ENCODE results near the gene MYRIP.

The MYRIP gene

DNA sequence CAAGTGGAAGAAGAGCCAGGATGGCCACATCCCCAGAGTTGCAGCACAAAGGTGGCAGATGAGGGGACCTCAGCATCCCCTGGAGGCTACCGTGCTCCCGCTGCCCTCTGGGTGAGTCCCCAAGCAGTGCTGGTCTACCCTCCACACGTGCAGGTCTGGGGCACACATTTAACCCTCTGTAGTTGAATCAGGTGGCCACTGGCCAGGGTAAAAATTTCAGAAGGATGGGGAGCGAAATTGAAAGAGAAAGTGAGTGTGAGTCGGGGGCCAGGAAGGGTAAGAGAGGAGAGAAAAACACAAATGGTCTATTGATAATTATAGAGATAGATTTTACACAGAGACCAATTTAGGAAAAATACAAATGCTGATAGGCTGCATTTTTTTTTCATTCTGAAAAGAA, 360.6 kb downstream of the MYRIP start:
- peak; percentile 36 for DNase-seq (ENCODE audit: insufficient read length, low spot score)
- no peak for FAIRE-seq

DNA sequence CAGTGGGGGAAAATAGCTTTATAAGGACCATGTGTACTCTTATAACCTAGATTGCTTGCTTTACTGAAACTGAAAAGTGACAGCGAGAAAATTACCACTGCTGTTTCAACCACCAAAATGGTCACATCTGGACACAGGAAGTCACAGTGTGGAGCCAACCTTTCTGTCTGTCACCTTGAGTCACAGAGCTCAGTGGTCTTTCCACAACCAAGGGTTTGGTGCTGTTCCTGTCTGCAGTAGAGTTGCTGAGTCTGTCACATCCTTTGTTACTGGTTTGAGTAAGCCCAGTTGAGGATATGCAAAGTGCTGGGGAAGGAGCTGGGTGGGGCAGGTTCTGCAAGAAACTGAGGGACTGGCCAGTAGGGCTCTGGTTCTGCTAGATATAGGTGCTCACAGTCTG, 361.0 kb downstream of the MYRIP start:
- DNase-seq (ENCODE audit: insufficient read length, low spot score) (peak; percentile 53), FAIRE-seq (peak; percentile 98)

DNA sequence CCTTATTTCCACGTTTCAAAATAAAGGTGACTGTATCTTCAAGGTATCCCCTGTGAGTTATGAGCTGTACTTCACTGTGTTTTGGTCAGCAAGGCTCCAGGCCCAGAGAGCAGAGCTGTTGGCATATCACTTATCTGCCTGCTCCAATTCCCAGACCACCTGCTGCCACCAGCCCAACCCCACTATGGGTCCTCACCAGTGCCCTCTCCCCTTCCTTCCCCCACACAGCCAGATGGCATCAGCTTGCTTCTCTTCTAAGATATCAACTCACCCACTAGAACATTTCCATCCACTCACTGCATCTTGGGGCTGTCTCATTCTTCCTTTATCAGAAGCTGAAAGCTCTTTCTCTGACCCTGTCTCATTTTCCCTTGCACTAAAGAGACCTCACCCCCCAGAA, 363.2 kb downstream of the MYRIP start:
- FAIRE-seq (no peak), DNase-seq (ENCODE audit: insufficient read length, low spot score) (no peak)

DNA sequence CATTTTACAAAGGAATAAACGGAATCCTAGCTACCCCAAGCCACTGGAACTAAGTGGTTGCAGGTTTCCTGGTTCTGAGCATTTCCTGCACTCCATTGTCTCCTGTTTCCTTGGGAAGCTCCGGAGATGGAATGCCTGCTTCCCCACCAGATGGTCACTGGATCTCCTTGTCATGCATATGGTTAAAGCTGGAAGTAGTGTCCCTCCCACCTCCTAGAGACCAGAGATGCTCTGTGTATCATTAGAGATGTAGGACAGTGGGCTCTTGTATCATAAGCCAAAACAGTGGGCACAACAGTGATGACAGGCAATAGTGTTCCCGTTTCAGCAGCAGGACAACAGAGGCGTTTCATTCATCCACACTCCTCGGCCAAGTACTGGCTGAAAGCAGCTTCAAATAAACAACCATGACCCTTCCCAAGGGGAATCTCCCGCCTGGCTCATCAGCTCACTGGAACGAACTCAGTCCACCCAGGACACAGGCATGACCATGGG, 363.9 kb downstream of the MYRIP start:
- FAIRE-seq: no peak
- no peak for DNase-seq (ENCODE audit: insufficient read length, low spot score)

DNA sequence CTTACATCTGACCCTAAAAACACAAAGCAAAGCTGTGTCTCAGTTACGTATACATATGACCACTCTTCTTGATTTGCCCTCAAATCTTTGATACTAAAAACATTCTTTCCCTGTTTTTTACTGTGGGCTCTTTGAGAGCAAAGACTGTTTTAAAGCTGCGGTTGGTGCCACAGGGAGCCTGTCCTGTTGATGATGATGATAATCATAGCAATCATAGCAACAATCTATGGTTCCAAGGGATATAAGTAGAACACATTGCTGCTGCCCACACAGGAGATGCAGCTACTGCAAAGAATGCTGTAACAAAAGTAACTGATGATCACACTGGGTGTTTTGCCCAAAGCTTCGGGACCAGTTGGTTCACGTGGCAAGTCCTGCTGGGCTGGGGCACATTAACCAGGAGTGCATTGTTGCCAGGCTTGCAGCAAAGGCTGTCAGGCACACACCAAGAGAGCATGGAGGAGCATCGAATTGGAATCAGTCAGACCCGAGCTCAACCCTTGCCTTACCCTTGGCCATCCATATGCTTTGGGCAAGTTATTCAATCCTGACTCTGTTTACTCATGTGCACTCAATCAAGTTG, 368.7 kb downstream of the MYRIP start:
- DNase-seq (ENCODE audit: insufficient read length, low spot score) (no peak), FAIRE-seq (no peak)

DNA sequence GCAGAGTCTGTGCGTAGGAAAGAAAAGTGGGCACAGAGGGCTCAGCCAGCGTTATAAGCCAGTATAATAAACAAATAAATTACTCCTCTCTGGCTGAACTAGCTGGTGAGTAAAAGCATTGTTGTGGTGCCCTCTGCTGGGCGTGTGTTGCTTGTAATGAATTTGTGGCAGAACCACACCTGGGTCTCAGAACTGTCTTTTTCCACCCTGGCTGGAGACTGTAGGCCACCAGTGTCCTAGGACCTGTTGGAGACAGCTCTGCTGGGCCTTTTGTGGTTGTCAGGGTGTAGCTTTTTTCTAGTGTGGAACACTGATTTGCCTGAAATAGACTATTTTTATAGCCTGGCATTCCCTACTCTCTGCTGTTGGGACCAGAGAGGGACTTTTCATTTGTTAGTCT, 369.6 kb downstream of the MYRIP start:
- DNase-seq (ENCODE audit: insufficient read length, low spot score): no peak
- FAIRE-seq: peak; percentile 89

DNA sequence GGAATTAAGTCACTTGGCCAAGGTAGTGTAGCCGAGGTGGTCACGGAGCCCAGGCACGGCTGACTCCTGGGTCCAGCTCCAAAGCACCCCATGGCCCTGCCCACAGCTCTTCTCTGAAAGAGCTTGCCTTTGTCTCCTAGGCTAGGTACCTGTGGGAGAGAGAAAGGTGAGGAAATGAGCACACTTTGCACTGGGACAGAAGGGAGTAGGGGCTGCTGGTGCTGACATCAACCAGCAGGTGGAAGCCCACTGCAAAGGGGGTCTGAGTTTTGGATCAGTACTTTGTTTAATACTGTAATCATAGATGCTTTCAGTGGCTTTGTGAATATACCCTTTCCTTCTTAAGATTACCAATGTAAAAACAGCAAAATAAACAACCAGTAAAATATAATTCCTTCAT, 371.8 kb downstream of the MYRIP start:
- FAIRE-seq: no peak
- DNase-seq (ENCODE audit: insufficient read length, low spot score): no peak

DNA sequence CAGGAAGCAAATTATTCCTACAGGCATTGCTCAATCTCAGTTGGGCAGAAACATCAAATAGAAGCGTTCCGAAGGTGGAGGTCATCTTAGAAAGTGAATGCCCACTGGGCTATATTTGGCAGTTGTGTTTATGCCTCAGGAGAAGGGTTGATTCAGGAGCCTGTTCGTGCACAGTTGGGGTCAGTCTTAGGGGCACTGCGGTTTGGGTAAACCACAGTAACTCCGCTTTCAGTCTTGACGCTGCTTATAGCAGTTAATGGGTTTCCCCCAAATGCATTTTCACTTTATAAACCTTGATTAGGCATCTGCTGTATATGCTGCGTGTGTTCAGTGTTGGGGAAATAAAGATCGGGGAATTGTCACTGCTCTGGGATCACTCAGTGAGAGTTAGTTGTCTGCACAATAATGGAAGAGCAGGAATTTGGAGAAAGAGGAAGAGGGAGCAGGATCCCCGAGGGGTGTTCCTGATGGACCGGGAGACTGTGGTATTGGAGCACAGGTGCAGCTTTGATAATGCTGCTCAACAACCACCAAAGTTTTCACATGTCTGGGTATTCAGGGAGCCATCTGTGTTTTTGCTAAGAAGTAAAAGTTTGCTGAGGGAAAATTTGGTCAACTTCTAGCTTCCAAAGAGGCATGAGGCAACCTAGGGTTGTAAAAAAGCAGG, 375.8 kb downstream of the MYRIP start:
- DNase-seq (ENCODE audit: insufficient read length, low spot score) (no peak), FAIRE-seq (peak; percentile 70)

DNA sequence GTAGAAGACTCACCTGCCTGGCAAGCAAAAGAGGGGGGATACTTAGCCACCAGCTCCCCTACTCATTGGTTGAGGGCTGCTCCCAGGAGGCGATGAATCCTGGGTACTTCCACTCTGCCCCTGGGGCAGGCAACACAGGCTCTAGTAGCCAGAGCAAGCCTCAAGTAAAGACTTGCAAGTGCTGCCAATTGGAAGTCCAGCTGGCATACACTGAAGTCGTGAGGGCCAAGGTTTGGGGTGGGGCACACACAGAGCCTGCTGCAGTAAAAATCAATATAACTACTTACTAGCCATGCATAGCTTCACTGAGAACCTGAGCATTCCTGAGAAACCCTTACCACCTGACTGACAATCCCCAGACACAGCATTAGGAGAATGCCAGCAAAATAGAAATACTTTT, 377.1 kb downstream of the MYRIP start:
- no peak for FAIRE-seq
- no peak for DNase-seq (ENCODE audit: insufficient read length, low spot score)

DNA sequence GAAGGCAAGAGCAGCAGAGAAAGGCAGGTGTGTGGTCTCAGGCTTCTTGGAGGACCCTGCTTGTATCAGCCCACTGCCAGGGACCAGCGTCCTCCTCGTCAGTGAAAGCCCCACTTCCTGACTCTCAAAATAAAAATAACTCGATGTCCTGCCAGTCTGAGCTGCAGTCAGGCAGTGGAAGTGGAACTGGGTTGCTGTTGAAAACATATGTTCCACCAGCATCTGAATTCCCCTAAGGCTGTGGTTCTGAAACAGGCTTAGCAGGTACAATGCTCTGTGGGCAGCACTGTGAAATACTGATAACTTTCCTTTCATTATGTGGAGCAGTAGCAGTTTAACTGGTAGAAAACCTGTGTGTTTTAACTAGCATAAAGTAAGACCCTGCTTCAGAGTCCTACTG, 378.5 kb downstream of the MYRIP start:
- DNase-seq (ENCODE audit: insufficient read length, low spot score) (no peak), FAIRE-seq (peak; percentile 69)

DNA sequence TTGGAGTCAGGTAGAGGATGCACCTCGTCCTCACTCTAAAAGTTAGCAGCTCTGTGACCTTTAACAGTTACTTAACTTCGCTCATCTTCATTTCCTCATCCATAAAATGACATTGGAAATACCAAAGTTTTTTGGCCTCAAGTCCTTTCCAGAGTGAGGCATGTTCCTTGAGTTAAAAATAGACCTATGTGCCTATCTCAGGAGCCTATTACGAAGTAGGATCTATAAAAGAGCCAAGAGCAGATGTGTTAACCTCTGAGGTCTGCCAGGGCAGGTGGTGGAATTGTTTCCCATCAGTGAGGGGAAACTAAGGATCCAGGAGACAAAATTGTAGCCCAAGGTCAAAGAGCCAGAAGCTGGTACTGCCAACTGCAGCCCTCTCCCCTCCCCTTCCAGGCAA, 379.7 kb downstream of the MYRIP start:
- DNase-seq (ENCODE audit: insufficient read length, low spot score) (no peak), FAIRE-seq (no peak)

DNA sequence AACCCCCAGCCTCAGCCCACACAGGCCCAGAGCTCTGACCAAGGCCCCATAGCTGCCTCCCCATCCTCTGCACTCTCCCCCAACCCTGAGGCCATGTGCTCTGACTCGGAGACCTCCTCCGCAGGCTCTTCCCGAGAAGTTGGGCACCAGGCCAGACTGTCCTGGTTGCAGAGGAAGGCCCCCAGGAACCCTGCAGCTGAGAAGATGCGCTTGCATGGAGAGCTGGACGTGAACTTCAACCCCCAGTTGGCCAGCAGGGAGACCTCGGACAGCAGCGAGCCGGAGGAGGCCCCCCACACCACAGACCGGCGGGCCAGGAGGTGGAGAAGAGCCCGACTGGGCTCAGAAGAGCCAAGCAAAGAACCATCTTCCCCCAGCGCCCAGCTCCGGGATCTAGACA, 380.6 kb downstream of the MYRIP start:
- DNase-seq (ENCODE audit: insufficient read length, low spot score): no peak
- FAIRE-seq: no peak

DNA sequence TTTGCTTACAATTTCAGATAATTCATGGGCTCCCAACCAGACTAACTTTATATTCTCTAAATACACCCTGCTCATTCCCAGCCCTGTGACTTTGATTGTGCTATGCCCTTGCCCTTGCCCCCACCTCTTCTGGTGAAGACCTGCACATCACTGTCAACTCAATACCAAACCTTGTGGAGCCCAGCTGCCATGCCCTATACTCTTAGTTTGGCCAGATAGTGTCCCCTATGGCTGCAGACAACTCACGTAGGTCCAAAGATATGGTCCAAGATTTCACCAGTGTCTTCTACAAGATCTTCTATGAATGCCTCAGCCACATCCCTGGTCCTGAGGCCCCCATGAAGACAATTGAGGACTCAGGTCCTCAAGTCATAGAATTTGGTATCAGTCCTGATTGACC, 381.8 kb downstream of the MYRIP start:
- no peak for DNase-seq (ENCODE audit: insufficient read length, low spot score)

DNA sequence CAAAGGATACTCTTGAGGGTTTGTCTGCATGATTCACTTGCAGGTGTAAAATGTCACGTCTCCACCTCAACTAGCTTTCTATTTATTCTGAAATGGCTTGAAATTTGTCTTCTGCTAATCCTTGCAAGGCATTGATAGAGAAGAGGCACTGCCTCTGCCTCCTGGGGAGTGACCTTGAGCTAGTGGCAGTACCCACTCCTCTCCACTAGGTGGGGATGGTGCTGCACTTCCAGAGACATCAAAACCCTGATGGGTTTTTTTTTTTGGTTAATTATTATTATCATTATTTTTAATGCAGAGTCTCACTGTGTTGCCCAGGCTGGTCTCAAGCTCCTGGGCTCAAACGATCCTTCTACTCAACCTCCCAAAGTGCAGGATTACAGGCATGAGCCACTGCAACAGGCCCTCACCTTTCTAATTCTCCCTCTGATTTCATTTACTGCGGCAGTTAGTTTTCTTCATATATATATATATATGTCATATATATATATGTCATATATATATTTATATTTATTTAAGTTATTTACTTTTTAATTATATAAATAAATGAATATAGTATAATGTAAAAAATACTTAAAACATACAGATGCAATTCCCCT, 382.5 kb downstream of the MYRIP start:
- FAIRE-seq: no peak

More for the DNA sequence above, 381.8 kb downstream of the MYRIP start:
- no peak for FAIRE-seq

DNA sequence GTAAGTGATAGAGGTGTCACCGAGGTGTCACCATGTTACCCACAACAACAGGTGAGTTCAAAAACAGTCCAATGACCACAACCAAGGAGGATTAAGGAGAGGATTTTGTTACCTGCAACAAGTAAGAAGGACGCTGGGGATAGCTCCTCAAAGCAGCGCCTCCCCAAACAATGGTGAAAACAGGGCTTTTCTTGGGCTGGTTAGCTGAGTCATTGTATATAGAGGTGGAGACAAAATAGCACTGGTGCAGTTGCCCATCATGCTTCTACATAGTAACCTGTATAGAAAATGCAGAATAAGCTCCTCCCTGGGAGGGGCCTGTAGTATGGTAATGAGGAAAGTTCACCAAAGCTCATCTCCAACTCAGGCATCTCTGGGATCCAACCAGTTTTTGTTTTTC, 383.2 kb downstream of the MYRIP start:
- FAIRE-seq (no peak), DNase-seq (ENCODE audit: insufficient read length, low spot score) (no peak)

More for the DNA sequence above, 382.5 kb downstream of the MYRIP start:
- peak; percentile 47 for DNase-seq (ENCODE audit: insufficient read length, low spot score)

DNA sequence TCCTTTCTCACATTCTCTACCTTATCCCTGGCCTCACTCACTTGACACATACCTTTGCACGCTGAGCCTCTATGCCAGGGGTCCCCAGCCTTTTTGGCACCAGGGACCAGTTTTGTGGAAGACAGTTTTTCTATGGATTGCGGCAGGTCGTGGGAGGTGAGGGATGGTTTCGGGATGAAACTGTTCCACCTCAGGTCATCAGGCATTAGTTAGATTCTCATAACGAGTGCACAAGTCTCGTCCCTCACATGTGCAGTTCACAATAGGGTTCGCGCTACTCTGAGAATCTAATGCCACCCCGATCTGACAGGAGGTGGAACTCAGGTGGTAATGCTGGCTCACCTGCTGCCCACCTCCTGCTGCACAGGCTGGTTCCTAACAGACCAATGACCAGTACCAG, 387.6 kb downstream of the MYRIP start:
- DNase-seq (ENCODE audit: insufficient read length, low spot score): no peak
- no peak for FAIRE-seq

DNA sequence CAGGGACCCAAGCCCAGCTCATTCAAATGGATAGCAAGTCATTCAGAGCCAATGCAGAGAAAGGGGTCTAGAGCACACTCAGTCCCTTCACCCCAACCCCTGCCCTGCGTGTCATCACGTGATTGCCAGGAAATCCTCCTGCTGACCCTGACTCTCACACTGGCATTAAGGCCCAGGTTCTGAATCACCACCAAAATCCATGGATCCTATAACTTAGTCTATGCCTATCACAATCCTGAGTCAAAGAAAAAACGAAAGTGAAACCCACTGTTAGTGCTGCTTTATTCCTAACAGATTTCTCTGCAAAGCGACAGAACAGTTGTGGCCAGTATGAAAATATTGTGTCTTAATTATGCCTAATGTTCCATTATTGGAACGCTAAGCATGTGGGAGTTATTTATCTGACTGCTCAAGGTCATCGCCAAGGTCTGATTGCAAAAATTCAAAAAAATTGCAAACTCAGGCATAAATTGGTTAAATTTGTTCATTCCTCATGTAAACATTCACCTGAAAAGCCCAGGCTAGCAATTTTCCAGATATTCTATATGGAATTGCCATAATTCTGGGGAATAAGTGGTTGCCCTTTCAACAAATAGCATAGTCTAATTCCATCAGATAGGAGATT, 391.4 kb downstream of the MYRIP start:
- DNase-seq (ENCODE audit: insufficient read length, low spot score) (no peak), FAIRE-seq (no peak)

DNA sequence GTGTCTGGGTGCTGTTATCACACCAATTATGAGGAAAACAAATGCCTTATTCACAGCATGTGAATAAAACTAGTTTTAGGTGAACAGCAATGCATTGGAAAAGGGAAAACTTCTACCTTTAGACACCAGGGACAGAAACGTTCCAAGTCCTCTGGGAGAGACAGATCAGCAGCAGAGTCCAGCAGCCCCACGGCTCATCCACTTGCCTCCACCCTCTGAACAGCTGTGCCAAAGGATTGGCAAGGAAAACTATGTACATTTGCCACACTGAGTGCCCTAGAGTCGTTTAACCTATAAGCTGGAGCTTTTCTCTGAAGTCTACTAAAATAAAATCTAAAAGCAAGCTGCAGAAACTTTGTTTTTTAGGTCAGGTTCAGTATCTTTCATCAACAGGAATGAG, 392.4 kb downstream of the MYRIP start:
- DNase-seq (ENCODE audit: insufficient read length, low spot score) (no peak), FAIRE-seq (no peak)

DNA sequence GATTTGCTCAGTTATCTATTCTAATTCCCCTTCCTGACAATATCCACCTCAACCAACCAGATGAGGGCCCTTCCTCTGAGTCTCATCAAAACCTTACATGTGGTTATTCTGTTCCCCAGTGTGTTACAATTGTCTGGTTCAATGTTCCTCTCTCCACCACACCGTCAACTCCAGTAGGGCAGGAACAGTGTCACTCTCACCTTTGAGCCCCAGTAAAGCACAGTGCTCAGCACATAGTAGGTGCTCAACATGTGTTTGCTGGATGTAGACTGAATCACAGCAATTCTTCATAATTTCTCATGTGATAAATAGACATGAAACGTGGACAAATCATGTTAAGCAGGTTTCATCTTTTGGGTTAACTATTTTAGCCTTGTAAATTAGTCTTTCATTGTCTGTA, 397.1 kb downstream of the MYRIP start:
- no peak for FAIRE-seq
- DNase-seq (ENCODE audit: insufficient read length, low spot score): no peak

DNA sequence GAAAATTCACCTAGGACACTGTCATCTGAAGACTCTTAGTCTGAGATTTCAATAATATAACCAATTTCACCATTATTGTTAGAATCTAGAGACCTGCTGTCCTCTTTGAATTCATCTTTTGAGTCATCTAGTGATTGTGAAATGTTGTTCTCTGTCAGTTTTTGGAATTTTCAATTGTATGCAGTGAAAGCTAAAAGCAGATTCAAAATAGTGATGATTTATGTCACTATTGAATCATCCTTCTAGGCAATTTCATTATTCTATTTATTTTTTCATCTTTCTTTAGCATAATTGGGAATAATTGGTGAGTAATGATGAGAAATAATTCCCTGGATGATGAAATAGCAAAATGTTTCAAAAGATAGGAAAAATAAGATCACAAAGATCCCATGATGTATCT, 398.4 kb downstream of the MYRIP start:
- no peak for FAIRE-seq
- no peak for DNase-seq (ENCODE audit: insufficient read length, low spot score)

DNA sequence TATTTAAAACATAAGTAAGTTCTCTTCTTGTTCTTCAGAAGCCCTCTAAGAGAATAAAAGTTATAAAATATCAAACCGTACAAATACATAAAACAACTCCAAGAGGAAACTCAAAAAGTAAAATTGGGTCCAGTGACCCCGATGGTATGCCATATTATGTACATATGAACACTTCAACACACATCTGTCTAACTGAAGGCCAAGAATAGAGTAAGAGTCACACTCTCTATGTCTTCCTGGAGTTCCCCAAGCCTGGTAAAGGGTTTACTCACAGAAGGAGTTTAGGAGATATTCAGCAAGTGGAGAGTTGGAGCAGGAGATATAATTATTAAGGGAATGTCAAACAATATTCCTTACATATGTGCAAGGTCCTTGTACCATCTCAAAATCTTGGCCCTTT, 398.8 kb downstream of the MYRIP start:
- no peak for FAIRE-seq
- no peak for DNase-seq (ENCODE audit: insufficient read length, low spot score)

DNA sequence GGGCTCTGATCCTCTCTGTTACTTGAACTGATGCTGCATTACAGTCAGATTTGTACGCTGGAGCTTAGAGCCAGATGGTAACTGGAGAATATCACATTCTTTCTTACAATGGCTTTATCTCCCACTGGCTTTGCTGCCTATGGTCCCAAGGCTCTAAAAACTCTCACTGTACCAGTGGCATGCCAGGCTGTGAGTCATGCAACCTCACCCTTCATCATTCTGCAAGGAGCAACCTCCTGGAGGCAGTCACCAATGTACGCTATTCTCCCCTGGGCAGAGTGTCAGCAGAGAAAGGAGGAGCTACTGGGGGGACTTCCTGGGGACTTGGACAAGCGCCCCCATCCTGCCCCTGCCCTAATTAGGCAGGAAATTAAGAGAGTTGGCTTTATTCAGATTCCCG, 402.2 kb downstream of the MYRIP start:
- no peak for FAIRE-seq
- no peak for DNase-seq (ENCODE audit: insufficient read length, low spot score)
